Vagina (tissue), 2 donors: ENCODE data around the gene TCF23.

Experiments used
- POLR2A ChIP-seq, 2 donors: fragments of 450-650 bp; IDR thresholded peaks; one replicate each; pipeline ENCODE4 v1.6.1; 2017; ENCODE audit warnings: antibody characterized with exemption in 2 of 2, mild to moderate bottlenecking in 2 of 2, moderate library complexity in 2 of 2
- POLR2AphosphoS5 ChIP-seq, 2 donors: sonication (generic); formaldehyde crosslinking; IDR thresholded peaks; one replicate each; pipeline ENCODE4 v1.9.0; 2017; ENCODE audit warnings: antibody characterized with exemption in 2 of 2, mild to moderate bottlenecking in 2 of 2, low read depth in 1 of 2; ENCODE audit not compliant: insufficient read depth in 1 of 2
- TF ChIP-seq, protein P1 (sequence below), 3 experiments: fragments of 450-650 bp in 2 of 3; fragments of 200-600 bp in 1 of 3; sonication (generic) in 1 of 3; IDR thresholded peaks; one replicate each; pipeline ENCODE4 v1.5.1; 2017 to 2019; ENCODE audit warnings: antibody characterized with exemption in 3 of 3, mild to moderate bottlenecking in 2 of 3, moderate library complexity in 2 of 3

DNA sequence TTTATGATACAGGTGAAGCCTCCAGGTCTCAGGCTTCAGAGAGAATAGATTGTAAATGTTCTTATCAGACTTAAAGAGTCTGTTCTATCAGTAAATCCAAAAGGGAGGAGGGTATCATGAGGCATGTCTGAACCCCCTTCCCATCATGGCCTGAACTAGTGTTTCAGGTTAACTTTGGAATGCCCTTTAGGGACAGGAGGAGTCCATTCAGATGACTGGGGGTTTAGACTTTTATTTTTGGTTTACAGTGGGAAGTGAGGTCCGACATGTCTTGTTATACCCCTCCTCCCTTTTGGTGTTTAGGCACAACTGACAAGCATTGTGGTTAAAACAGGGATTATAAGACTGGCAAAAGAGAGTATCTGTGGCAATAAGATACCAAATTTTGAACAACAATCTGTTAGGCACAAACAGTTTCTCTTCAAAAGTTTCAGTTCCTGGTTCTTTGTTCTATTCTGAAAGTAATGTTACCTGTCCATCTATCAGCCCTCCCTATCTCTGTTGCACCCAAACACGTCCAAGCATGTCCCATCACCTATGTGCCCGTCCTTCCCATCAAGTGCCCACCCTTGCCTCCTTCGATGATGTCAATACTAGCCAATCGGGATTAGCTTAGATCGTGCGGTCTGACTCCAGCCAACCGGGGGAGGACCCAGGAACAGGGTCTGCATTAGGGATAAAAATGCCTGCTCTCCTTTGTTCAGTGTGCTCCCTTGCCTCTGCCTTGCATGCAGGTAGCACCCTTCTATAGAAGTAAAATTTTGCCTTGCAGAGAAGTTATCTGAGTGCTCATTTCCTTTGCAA lies 16.4 kb downstream of the TCF23 start:
- TF ChIP-seq, protein P1, sequence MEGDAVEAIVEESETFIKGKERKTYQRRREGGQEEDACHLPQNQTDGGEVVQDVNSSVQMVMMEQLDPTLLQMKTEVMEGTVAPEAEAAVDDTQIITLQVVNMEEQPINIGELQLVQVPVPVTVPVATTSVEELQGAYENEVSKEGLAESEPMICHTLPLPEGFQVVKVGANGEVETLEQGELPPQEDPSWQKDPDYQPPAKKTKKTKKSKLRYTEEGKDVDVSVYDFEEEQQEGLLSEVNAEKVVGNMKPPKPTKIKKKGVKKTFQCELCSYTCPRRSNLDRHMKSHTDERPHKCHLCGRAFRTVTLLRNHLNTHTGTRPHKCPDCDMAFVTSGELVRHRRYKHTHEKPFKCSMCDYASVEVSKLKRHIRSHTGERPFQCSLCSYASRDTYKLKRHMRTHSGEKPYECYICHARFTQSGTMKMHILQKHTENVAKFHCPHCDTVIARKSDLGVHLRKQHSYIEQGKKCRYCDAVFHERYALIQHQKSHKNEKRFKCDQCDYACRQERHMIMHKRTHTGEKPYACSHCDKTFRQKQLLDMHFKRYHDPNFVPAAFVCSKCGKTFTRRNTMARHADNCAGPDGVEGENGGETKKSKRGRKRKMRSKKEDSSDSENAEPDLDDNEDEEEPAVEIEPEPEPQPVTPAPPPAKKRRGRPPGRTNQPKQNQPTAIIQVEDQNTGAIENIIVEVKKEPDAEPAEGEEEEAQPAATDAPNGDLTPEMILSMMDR (IDR thresholded peaks at IDR 0.05): no peak
- TF ChIP-seq POLR2AphosphoS5 (IDR thresholded peaks at IDR 0.05; ENCODE audit: insufficient read depth in 1 of 2, low read depth in 1 of 2) (no peak), POLR2A (IDR thresholded peaks at IDR 0.05) (no peak)
